GM12878 (cell line): ENCODE data around the gene ARVCF. TPM values are rescaled to one million over a fixed set of nuclear protein-coding genes. Genes with fewer than 3 reads are reported as not detected.

Experiments
- ATAC-seq: fragments of 200-7000 bp; cut with Tn5 transposase; 3 replicates; pipeline ENCODE4 v1.9.1; 2020; ENCODE audit warnings: mild to moderate bottlenecking, moderate library complexity
- BruUV-seq: library from RNA; stranded (reverse); fragments of 400-500 nt; replicated peaks from 2 replicates; lab custom pipeline; 2021; lab: Mats Ljungman, UMichigan
- CTCF ChIA-PET: fragments of 300-600 bp; sonication (Branson Sonifier 250); formaldehyde crosslinking; extraction: SDS; loops from one replicate; lab custom pipeline; 2021; ENCODE audit warnings: inconsistent platforms; lab: Yijun Ruan, JAX
- POLR2A ChIA-PET: fragments of 350-600 bp; formaldehyde crosslinking; extraction: SDS; loops from one replicate; lab custom pipeline; 2021; ENCODE audit warnings: inconsistent platforms; lab: Charles Lee
- RAD21 ChIA-PET: fragments of 300-600 bp; sonication (Branson Sonifier 250); formaldehyde crosslinking; loops from one replicate; lab custom pipeline; 2023; ENCODE audit warnings: antibody characterized with exemption; ENCODE audit not compliant: unreplicated experiment; lab: Charles Lee
- SMC1A ChIA-PET: fragments of 300-600 bp; sonication (Branson Sonifier 250); formaldehyde crosslinking; loops from one replicate; lab custom pipeline; 2023; ENCODE audit not compliant: unreplicated experiment, uncharacterized antibody; lab: Charles Lee
- DNase-seq: peaks from one replicate; pipeline ENCODE4 v3.0.0-alpha.2; 2011; ENCODE audit warnings: low read depth, low spot score
- FAIRE-seq: peaks from 3 replicates; lab custom pipeline; 2011; peaks lifted over from hg19 to GRCh38; lab: Jason Lieb, UNC
- H2AFZ ChIP-seq: 2 replicates; pipeline ENCODE4 v1.6.0; 2011; ENCODE audit warnings: low read depth, low read length, control low read depth; ENCODE audit not compliant: control insufficient read depth
- H3K27ac ChIP-seq: 2 replicates; pipeline ENCODE4 v1.5.1; 2011; ENCODE audit warnings: control low read depth; ENCODE audit not compliant: control insufficient read depth, insufficient read depth
- H3K27me3 ChIP-seq, 2 experiments: replicated peaks in 1 of 2; 2 replicates each; pipeline versions ENCODE4 v1.6.0 to v1.6.1; 2011; ENCODE audit warnings: low read length in 1 of 2; ENCODE audit not compliant: control insufficient read depth in 2 of 2, insufficient read depth in 2 of 2
- H3K36me3 ChIP-seq, 2 experiments: 2 replicates each; pipeline ENCODE4 v1.5.1; 2011; ENCODE audit warnings: low read length in 1 of 2; ENCODE audit not compliant: control insufficient read depth in 2 of 2, insufficient read depth in 2 of 2
- H3K4me1 ChIP-seq: 2 replicates; pipeline ENCODE4 v1.6.1; 2011; ENCODE audit warnings: mild to moderate bottlenecking, low read length, moderate library complexity, mixed read lengths; ENCODE audit not compliant: control insufficient read depth, insufficient read depth
- H3K4me2 ChIP-seq: 2 replicates; pipeline ENCODE4 v1.6.0; 2011; ENCODE audit warnings: control low read depth; ENCODE audit not compliant: control insufficient read depth, insufficient read depth
- H3K4me3 ChIP-seq: fragments of 200-600 bp; sonication (generic); 2 replicates; pipeline ENCODE4 v1.5.1; 2016
- H3K79me2 ChIP-seq: 2 replicates; pipeline ENCODE4 v1.6.0; 2011; ENCODE audit warnings: low read length; ENCODE audit not compliant: control insufficient read depth, insufficient read depth
- H3K9ac ChIP-seq: 2 replicates; pipeline ENCODE4 v1.8.0; 2011; ENCODE audit warnings: low read length, control low read depth, mixed read lengths; ENCODE audit not compliant: control insufficient read depth, insufficient read depth
- H3K9me3 ChIP-seq: replicated peaks from 3 replicates; pipeline ENCODE4 v1.5.1; 2011; ENCODE audit warnings: mild to moderate bottlenecking, low read length; ENCODE audit not compliant: control insufficient read depth, insufficient read depth
- H4K20me1 ChIP-seq: 2 replicates; pipeline ENCODE4 v1.6.0; 2011; ENCODE audit not compliant: control insufficient read depth, insufficient read depth
- CHD2 ChIP-seq: IDR thresholded peaks from 2 replicates; pipeline ENCODE4 v1.6.1; 2011; ENCODE audit warnings: low read depth, low read length, improper control_type of control experiment, borderline replicate concordance
- NFIC ChIP-seq: IDR thresholded peaks from 2 replicates; pipeline ENCODE4 v1.6.1; 2012; ENCODE audit warnings: low read depth, mild to moderate bottlenecking, inconsistent platforms, low read length, moderate library complexity
- SREBF2 ChIP-seq: IDR thresholded peaks from 2 replicates; pipeline ENCODE4 v1.6.1; 2012; ENCODE audit warnings: mild to moderate bottlenecking, low read length
- TBL1XR1 ChIP-seq: IDR thresholded peaks from 2 replicates; pipeline ENCODE4 v1.6.1; 2012; ENCODE audit warnings: low read depth, low read length, improper control_type of control experiment
- ZNF687 ChIP-seq: fragments of 450-650 bp; IDR thresholded peaks from 2 replicates; pipeline ENCODE4 v1.6.1; 2017; ENCODE audit warnings: mild to moderate bottlenecking, moderate library complexity
- WGBS: methylation state at CpG from one replicate; pipeline ENCODE4 v1.1.6; 2016; ENCODE audit warnings: low lambda C conversion rate; ENCODE audit not compliant: insufficient replicate concordance, insufficient coverage; ENCODE audit errors: missing lambda C conversion rate; 5-methylcytosine and 5-hydroxymethylcytosine counted together
- in situ Hi-C: fragments of 300-500 bp; cut with MboI; formaldehyde crosslinking; loops from 9 replicates; pipeline ENCODE4 v1.14.3; 2018; ENCODE audit warnings: mixed read lengths
- intact Hi-C: fragments of 100-400 bp; cut with micrococcal nuclease; formaldehyde crosslinking; loops from one replicate; pipeline ENCODE4 v1.14.2; 2022; ENCODE audit not compliant: unreplicated experiment
- polyA plus RNA-seq, 11 experiments: library from polyadenylated mRNA; depleted of rRNA in 4 of 11; unstranded in 6 of 11; stranded (reverse) in 5 of 11; fragments of >200 nt; fragmentation: Nextera tagmentation in 4 of 11; fragmentation: Illumina TruSeq in 1 of 11; extraction: Ambion mirVana in 4 of 11; extraction: Trizol in 1 of 11; gene quantifications; 1 replicate in 1 of 11; 2 replicates in 10 of 11; pipeline versions ENCODE4 v1.2.1 to v1.2.3, GENCODE V29; 2011 to 2016; ENCODE audit warnings: inconsistent platforms in 2 of 11, missing spikeins in 2 of 11, low read depth in 1 of 11
- total RNA-seq, 4 experiments: library from RNA; depleted of rRNA in 3 of 4; stranded (reverse); fragments of >200 nt in 3 of 4; fragmentation: Illumina TruSeq in 1 of 4; extraction: Trizol in 1 of 4; gene quantifications; 2 replicates each; pipeline versions ENCODE4 v1.2.1 to v1.2.3, GENCODE V29; 2013 to 2021

The ARVCF gene
- total and polyA plus RNA-seq, 10 of the 15 experiments (the other 5 are each of a cell fraction or from before 2014, with no cell fraction given), result 0.13 to 1.9 (median 1.0) TPM; not detected in 2

GRCh38 chr22:20032407-20032991, 15.9 kb upstream of the ARVCF start (continued):
- no peak for TF ChIP-seq ZNF687

- intact Hi-C loops, result no loop called here
- H3K27ac ChIP-seq, result no peak overlapping the region
Measured at GRCh38 chr22:20031732-20032406, 15.2 kb upstream of the ARVCF start.

More at GRCh38 chr22:20031732-20032406, 15.2 kb upstream of the ARVCF start:
- DNase-seq (no peak), ATAC-seq (no peak), FAIRE-seq (no peak)
- Histone ChIP-seq H2AFZ (no peak overlapping the region), H3K9ac (no peak overlapping the region), H4K20me1 (no peaks in the 10 kb centered on the region), H3K4me1 (peaks cover 33% of the 10 kb centered on the region), H3K36me3 (peaks cover 0 to under 1% of the 10 kb centered on the region in 2 experiments; a peak in 2 of 4 replicates), H3K4me3 (no peak overlapping the region), H3K9me3 (peaks cover 6% of the 10 kb centered on the region; the same call in 2 of the 3 replicates), H3K79me2 (no peaks in the 10 kb centered on the region), H3K27me3 (no peaks in the 10 kb centered on the region), H3K4me2 (no peak overlapping the region)
- SMC1A ChIA-PET, result no interaction called here
- BruUV-seq, result no TSS peak
- POLR2A ChIA-PET, result no interaction called here
- 57% methylated on average over 16 of the region's 16 CpGs for WGBS
- RAD21 ChIA-PET, result no interaction called here
- TF ChIP-seq NFIC (no peak), SREBF2 (no peak), CHD2 (no peak), TBL1XR1 (no peak)
- CTCF ChIA-PET, result interaction anchor here (1.0 kb wide), 1 partner anchor 197 kb away, joined by 3 read pairs; no protein-coding TSS in a partner anchor
- in situ Hi-C loops, result no loop called here
